Kidney (tissue), 14 donors: ENCODE data around the gene CEP76. TPM values are rescaled to one million over a fixed set of nuclear protein-coding genes. Genes with fewer than 3 reads are reported as not detected.

Experiments used
- DNase-seq, 5 donors: peaks; one replicate each; pipeline ENCODE4 v3.0.0-alpha.2; 2013 to 2020
- FAIRE-seq: peaks from 2 replicates; lab custom pipeline; 2012; peaks lifted over from hg19 to GRCh38; lab: Jason Lieb, UNC
- H3K27ac ChIP-seq, 2 donors: one replicate each; pipeline ENCODE4 v1.7.0; 2013; ENCODE audit warnings: low read depth in 2 of 2, low read length in 2 of 2, inconsistent platforms in 1 of 2
- H3K27me3 ChIP-seq: one replicate; pipeline ENCODE4 v1.7.1; 2013; ENCODE audit warnings: low read length, inconsistent platforms; ENCODE audit not compliant: control insufficient read depth, insufficient read depth
- H3K36me3 ChIP-seq, 3 donors: one replicate each; pipeline versions ENCODE4 v1.7.0 to v1.7.1; 2013; ENCODE audit warnings: low read length in 3 of 3, control low read depth in 1 of 3, inconsistent platforms in 1 of 3; ENCODE audit not compliant: insufficient read depth in 3 of 3, control insufficient read depth in 2 of 3
- H3K4me1 ChIP-seq, 3 donors: one replicate each; pipeline versions ENCODE4 v1.7.0 to v1.7.1; 2013; ENCODE audit warnings: low read length in 3 of 3, inconsistent platforms in 1 of 3, low read depth in 1 of 3; ENCODE audit not compliant: control insufficient read depth in 2 of 3, insufficient read depth in 2 of 3
- H3K4me3 ChIP-seq, 3 donors: one replicate each; pipeline versions ENCODE4 v1.7.0 to v1.8.1; 2013; ENCODE audit warnings: low read length in 3 of 3, control low read depth in 1 of 3, inconsistent platforms in 1 of 3
- H3K9ac ChIP-seq, 3 donors: one replicate each; pipeline versions ENCODE4 v1.7.0 to v1.7.1; 2013; ENCODE audit warnings: low read length in 3 of 3, control low read depth in 1 of 3, inconsistent platforms in 1 of 3
- H3K9me3 ChIP-seq, 3 donors: one replicate each; pipeline versions ENCODE4 v1.7.0 to v1.7.1; 2013; ENCODE audit warnings: low read length in 3 of 3, control low read depth in 1 of 3, inconsistent platforms in 1 of 3; ENCODE audit not compliant: control insufficient read depth in 2 of 3, insufficient read depth in 1 of 3
- CTCF ChIP-seq: IDR thresholded peaks from 3 replicates; pipeline ENCODE4 v1.5.1; 2012; ENCODE audit warnings: mild to moderate bottlenecking, moderate library complexity, borderline replicate concordance; ENCODE audit not compliant: insufficient read depth; ENCODE audit errors: extremely low read depth
- intact Hi-C: fragments of 100-400 bp; cut with DNase I; formaldehyde crosslinking; loops from one replicate; pipeline ENCODE4 v1.11.1; 2022
- polyA plus RNA-seq: library from polyadenylated mRNA; stranded (reverse); fragments of 350-450 nt; fragmentation: Illumina TruSeq; extraction: RNeasy Lipid Tissue Mini Kit (QIAGEN cat#74804); gene quantifications from one replicate; pipeline ENCODE4 v1.2.3, GENCODE V29; 2014; ENCODE audit warnings: low read depth, low replicate concordance; ENCODE audit not compliant: insufficient read depth
- total RNA-seq: library from RNA; stranded (reverse); fragmentation: NEBNext Ultra II Directional; extraction: Animal tissue kit (Norgen Biotek cat#: 25700); gene quantifications from one replicate; pipeline ENCODE4 v1.2.1, GENCODE V29; 2021
- donor health status: control.
- donor health status: control.
- donor health status: control.
- donor health status: control.
- donor health status: control.
- donor health status: DM: yes; HTN: yes; CAD: no.
- donor health status: Normal renal cell carcinoma (clear cell type).

Gene CEP76
- total and polyA plus RNA-seq, 2 donors from 2014 or later, result 2.0 to 5.3 TPM

- Histone ChIP-seq H3K4me3 (no peak overlapping the region), H3K9me3 (no peaks in the 10 kb centered on the region), H3K27me3 (no peaks in the 10 kb centered on the region), H3K4me1 (no peaks in the 10 kb centered on the region), H3K9ac (no peak overlapping the region), H3K36me3 (no peaks in the 10 kb centered on the region), H3K27ac (no peak overlapping the region)
- intact Hi-C loops, result no loop called here
- FAIRE-seq (no peak), DNase-seq (peak in 1 of 5 donors; percentile 67)
- TF ChIP-seq CTCF, result no peak
These were observed 48.4 kb upstream of the CEP76 start for GRCh38 chr18:12750715-12751502.

- FAIRE-seq, result no peak
- no peaks in the 10 kb centered on the region for H3K27me3 ChIP-seq
These were observed 47.7 kb upstream of the CEP76 start for GRCh38 chr18:12750076-12750714.

GRCh38 chr18:12749121-12749520 is 46.6 kb upstream of the CEP76 start:
- H3K36me3 ChIP-seq, result no peaks in the 10 kb centered on the region
- H3K9me3 ChIP-seq, result no peaks in the 10 kb centered on the region
- no peak overlapping the region for H3K27ac ChIP-seq
- TF ChIP-seq CTCF, result no peak
- intact Hi-C loops, result no loop called here
- H3K4me1 ChIP-seq, result no peaks in the 10 kb centered on the region
- DNase-seq (no peak), FAIRE-seq (no peak)
- H3K27me3 ChIP-seq, result no peaks in the 10 kb centered on the region
- no peak overlapping the region for H3K4me3 ChIP-seq
- no peak overlapping the region for H3K9ac ChIP-seq

More at GRCh38 chr18:12750076-12750714, 47.7 kb upstream of the CEP76 start:
- no peak overlapping the region for H3K4me3 ChIP-seq
- no peaks in the 10 kb centered on the region for H3K36me3 ChIP-seq
- no peak overlapping the region for H3K9ac ChIP-seq
- no peak overlapping the region for H3K27ac ChIP-seq
- TF ChIP-seq CTCF, result no peak
- intact Hi-C loops, result no loop called here
- H3K9me3 ChIP-seq, result no peaks in the 10 kb centered on the region
- no peaks in the 10 kb centered on the region for H3K4me1 ChIP-seq
- no peak for DNase-seq
